HG02870 (cell line): ENCODE data around the gene NUCKS1.

ENCODE experiments used
- ATAC-seq: cut with Tn5 transposase; IDR thresholded peaks from one replicate; pipeline ENCODE4 v1.9.1; 2021; ENCODE audit warnings: mild to moderate bottlenecking, moderate library complexity; ENCODE audit not compliant: unreplicated experiment

NUCKS1 gene

GRCh38 chr1:205750138-205751035 lies at the start of gene NUCKS1:
Gene NUCKS1, minus strand, starts transcription at chr1:205750182. Its CDS starts 209 bp downstream, at chr1:205749973.
- peak; percentile 83 for ATAC-seq

- no peak for ATAC-seq
Observed at GRCh38 chr1:205798577-205798976, 48.6 kb upstream of the NUCKS1 start.

GRCh38 chr1:205797168-205797567 lies 47.2 kb upstream of the NUCKS1 start:
- no peak for ATAC-seq

- no peak for ATAC-seq
Observed at GRCh38 chr1:205794011-205794730, 44.2 kb upstream of the NUCKS1 start.

GRCh38 chr1:205792961-205793673 lies 43.1 kb upstream of the NUCKS1 start:
- no peak for ATAC-seq

- ATAC-seq = peak; percentile 49
Observed at GRCh38 chr1:205792481-205792881, 42.5 kb upstream of the NUCKS1 start.

- peak; percentile 59 for ATAC-seq
Observed at GRCh38 chr1:205791568-205792180, 41.7 kb upstream of the NUCKS1 start.

GRCh38 chr1:205787287-205787916 lies 37.4 kb upstream of the NUCKS1 start:
- no peak for ATAC-seq

GRCh38 chr1:205786601-205787000 lies 36.6 kb upstream of the NUCKS1 start:
- ATAC-seq = no peak

GRCh38 chr1:205785446-205785845 lies 35.5 kb upstream of the NUCKS1 start:
- no peak for ATAC-seq

- ATAC-seq = no peak
Observed at GRCh38 chr1:205783904-205784303, 33.9 kb upstream of the NUCKS1 start.

- no peak for ATAC-seq
Observed at GRCh38 chr1:205783433-205783795, 33.4 kb upstream of the NUCKS1 start.

- ATAC-seq = no peak
Observed at GRCh38 chr1:205782627-205783432, 32.8 kb upstream of the NUCKS1 start.

GRCh38 chr1:205780335-205780734 lies 30.4 kb upstream of the NUCKS1 start:
- ATAC-seq = no peak

GRCh38 chr1:205777994-205778393 lies 28.0 kb upstream of the NUCKS1 start:
- no peak for ATAC-seq

GRCh38 chr1:205775717-205776056 lies 25.7 kb upstream of the NUCKS1 start:
- ATAC-seq = no peak

- ATAC-seq = peak; percentile 74
Observed at GRCh38 chr1:205775015-205775716, 25.2 kb upstream of the NUCKS1 start, which contains the start of gene RAB29. Gene RAB29, minus strand, starts transcription at chr1:205775482. Its CDS starts 526 bp downstream, at chr1:205774956.

GRCh38 chr1:205774198-205775014 lies 24.4 kb upstream of the NUCKS1 start:
- ATAC-seq = no peak
